ENCODE data around the gene PIGN.

DNA sequence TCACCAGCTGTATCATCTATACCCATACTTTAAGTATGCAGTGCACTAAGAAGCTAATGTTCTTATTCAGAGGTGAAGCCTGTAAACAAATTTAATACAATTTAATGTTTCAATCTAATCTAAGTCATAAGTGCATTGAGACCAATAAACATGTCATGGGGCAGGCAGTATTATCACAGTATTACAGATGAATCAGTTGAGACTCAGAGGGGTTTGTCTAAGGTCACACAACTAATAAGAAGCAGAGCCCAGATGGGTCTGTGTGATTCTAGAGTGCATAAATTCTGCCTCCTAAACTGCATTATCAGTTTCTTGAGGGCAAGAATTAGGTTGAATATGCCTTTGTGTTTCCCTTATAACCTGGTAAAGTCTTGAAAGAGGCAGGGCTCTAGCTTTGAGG lies 153.1 kb downstream of the PIGN start:
- no peak for TF ChIP-seq POLR2A (IDR thresholded peaks at IDR 0.05)
- no peak for TF ChIP-seq CTCF (IDR thresholded peaks at IDR 0.05)
- no peak for TF ChIP-seq POLR2AphosphoS5 (IDR thresholded peaks at IDR 0.05)
